CD4-positive, alpha-beta T cell treated with Interleukin-2 at 100 ng/mL for 4 hours (primary cell): ENCODE data around the gene C2orf42.
"Not testable (repeated sequence)": the region's sequence is repeated elsewhere in the genome, so short reads cannot be mapped to it uniquely, and the experiment has no call there.

ENCODE experiments used
- DNase-seq: peaks from one replicate; pipeline ENCODE4 v3.0.0-alpha.2; 2020; ENCODE audit warnings: low spot score

Gene C2orf42

DNA sequence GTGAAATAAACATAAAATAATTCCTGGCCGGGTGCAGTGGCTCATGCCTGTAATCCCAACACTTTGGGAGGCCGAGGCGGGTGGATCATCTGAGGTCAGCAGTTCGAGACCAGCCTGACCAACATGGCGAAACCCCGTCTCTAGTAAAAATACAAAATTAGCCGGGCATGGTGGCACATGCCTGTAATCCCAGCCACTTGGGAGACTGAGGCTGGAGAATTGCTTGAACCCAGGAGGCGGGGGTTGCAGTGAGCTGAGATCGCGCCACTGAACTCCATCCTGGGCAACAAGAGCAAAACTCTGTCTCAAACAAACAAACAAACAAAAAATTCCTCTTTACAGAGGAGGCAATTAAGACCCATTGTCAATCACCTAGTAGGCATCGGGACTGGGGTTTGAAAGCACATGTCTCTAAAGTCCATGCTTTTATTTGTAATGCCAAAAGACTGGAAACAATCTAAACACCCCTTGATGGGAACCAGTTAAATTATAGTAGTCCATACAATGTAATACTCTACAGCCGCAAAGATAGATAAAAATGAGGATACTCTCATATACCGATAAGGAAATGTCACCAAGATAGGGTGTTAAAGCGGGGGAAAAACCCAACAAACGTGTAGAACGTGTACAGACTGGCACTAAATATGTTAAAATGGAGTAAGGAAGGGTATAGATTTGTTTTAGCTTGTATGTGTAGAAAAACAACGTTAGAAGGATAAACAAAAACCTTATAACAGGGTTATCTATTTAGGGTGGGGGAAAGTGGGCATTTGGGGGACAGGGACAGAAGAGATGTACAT lies 59.3 kb downstream of the C2orf42 start:
- not testable (repeated sequence) for DNase-seq

DNA sequence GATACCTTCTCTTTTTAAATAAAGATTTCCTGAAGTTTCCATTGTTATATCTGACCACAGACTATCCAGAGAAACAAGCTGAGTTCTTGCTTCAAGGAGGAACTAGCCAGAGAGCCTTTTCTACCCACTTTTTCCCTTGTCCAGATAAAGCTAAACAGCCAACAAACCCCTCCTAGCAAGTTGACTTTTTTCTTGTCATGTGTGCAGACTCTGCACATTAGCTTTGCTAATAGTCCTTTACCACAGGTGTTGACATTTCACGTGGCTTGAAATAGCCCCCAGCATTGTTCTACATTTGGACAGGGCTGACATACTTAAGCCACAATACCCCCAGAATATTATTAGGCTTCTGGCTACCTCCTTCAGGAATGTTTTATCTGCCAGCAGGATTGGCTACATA lies 62.8 kb downstream of the C2orf42 start:
- no peak for DNase-seq

DNA sequence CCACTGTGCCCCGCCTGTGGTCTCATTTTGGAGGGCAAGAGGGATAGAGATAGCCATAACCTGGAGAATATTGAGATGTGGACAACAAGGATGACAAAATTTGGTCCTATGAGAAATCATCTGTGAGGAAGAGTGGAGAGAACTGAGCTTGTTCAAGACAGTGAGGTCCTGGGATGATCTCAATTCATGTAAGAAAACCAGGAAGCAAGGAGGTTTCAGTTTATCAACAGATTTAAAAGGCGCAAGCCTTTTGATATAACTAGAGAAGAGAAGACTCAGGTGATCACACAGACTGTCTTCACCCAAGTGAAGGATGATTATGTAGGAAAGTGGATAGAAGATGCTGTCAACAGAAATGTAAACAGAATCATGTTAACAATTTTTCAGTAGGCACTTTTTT lies 64.4 kb downstream of the C2orf42 start:
- no peak for DNase-seq

DNA sequence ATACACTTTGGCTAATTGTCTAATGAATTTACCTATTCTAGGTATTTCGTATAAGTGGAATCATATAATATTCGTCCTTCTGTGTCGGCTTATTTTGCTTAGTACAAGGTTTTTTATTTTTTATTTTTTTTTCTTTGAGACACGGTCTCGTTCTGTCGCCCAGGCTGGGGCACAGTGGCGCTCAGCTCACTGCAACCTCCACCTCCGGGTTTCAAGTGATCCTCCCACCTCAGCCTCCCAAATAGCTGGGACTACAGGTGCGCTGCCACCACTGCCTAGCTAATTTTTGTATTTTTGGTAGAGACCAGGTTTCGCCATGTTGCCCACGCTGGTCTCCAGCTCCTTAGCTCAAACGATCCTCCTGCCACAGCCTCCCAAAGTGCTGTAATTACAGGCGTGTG lies 65.3 kb downstream of the C2orf42 start:
- DNase-seq: no peak

DNA sequence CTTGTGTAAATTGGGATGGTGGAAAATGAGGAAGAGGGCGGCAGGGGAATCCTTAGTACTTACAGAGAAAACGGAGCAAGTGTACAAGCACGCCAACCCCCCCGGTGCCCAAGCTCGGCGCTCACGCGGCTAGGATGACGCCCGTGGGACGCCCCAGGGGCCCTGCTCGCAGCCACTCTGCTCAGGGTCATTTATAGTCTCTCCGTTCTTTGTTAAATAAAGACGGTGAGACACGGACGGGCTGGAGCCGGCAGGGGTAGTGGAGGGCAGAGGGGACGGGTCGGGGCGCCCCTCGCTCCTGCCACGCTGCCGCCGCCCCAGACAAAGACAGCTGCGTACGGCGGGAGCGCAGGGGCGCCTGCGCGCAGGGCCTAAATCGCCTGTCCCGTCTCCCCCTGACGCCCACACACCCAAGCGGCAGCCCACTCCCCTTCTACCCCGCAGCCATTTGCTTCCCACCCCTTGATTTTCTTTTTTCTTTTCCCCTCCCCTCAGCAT lies 65.8 kb downstream of the C2orf42 start:
- peak; percentile 62 for DNase-seq

DNA sequence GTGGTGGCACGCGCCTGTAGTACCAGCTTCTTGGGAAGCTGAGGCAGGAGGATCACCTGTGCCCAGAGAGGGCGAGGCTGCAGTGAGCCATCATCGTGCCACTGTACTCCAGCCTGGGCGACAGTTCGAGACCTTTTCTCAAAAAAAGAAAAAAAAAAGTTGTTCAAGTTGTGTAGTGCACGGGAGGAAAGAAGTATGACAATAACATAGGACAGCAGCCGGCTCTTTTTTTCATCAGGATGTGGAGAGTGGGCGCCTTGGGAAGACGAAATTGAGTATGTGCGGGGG lies 67.0 kb downstream of the C2orf42 start:
- DNase-seq: no peak

DNA sequence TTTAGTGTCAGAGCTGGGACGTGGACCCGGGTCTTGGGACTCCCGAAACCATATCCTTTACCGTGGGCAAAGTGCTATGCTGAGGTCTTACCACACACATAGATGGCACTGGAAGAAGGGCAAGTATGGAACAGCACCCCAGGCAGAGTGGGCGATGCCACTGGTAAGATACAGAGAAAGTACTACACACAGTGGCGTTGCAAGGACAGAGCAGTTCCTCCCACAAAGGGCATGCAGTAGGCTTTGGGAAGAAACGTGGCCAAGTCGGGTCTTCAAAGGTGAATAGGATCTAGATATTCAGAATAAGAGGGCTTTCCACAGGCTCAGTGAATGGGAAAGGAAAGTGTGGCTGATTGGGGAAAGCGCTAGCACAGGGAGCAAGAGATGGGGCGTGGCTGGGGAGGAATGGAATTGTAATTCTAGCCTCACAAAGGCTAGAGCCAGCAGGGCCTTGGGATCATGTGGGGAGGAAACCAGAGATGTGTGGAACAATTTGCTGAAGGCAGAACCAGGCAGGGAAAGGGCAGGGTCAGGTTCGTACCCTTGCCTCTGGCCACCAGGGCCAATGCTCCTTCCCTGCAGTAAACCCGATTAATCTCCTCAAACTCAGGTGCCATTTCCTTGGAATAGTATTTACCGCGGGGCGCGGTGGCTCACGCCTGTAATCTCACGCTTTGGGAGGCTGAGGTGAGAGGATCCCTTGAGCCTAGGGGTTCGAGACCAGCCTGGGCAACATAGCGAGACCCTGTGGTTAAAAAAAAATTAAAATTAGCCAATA lies 67.6 kb downstream of the C2orf42 start:
- DNase-seq: no peak

DNA sequence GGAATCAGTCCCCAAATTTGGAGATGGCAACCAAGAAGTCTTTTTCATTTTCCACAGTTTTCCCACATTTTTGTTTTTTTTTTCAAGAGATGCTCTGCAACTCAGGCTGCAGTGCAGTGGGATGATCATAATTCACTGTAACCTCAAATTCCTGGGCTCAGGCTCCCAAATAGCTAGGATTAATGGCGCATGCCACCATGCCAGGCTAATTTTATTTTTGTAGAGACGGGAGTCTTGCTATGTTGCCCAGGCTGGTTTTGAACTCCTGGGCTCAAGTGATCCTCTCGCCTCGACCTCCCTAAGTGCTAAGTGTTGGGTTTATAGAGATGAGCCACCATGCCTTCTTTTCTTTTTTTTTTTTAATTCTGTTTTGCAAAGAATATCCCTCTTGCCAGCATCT lies 68.3 kb downstream of the C2orf42 start:
- no peak for DNase-seq

DNA sequence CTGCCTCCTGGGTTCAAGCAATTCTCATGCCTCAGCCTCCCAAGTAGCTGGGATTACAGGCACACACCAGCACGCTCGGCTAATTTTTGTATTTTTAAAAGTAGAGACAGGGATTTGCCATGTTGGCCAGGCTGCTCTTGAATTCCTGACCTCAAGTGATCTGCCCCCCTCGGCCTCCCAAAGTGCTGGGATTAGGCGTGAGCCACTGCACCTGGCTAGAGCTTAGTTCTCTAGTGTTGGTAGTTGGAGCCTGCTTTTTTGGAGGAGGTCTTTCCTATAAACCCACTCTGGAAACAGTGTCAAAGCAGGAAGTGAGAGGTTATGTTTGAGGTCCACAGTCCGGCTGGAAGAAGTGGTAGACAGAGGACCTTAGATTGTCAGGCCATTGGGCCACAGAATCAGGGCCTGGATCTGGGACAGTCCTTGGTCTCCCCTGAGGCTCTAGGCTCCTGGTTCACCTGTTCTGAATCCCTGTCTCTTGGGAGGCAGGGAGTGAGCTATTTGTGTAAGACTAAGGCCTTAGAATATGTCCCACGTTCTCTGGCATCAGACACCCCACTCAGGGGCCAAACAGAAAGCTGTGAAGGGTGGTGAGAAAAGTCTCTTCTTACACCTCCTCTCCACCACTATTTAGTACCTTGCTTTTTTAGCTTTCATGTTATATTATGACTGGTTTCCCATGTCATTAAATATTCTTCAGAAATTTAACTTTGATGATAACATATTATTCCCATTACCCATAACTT lies 69.0 kb downstream of the C2orf42 start:
- DNase-seq: no peak

DNA sequence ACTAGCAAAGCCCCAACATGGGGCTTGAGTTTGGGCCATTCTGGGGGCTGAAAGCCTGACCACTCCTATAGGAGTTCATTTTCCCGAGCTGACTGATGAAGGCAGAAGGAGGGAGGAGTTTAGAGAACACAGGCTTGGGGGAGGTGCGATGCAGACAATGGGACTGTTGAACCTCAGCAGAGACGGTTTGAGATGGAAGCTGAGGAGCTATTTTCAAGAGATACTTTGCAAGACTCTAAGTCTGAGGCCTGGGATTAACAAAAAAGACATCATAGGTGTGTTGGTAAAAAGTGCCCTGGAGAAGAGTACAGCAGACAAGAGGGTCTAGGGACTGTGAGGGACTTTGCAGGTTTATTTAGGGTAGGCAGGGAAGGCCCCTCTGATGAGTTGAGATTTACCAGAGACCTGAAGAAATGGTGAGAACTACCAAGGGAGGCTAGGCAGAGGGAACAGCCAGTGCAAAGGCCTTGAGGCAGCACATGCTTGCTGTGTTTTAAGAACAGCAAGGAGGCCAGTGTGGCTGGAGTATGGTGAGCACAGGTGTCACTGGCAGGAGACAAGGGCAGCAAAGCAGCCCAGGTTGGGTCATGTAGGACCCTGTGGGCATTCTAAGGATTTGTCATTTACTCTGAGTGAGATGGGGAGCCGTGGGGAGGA lies 71.9 kb downstream of the C2orf42 start:
- DNase-seq: no peak

DNA sequence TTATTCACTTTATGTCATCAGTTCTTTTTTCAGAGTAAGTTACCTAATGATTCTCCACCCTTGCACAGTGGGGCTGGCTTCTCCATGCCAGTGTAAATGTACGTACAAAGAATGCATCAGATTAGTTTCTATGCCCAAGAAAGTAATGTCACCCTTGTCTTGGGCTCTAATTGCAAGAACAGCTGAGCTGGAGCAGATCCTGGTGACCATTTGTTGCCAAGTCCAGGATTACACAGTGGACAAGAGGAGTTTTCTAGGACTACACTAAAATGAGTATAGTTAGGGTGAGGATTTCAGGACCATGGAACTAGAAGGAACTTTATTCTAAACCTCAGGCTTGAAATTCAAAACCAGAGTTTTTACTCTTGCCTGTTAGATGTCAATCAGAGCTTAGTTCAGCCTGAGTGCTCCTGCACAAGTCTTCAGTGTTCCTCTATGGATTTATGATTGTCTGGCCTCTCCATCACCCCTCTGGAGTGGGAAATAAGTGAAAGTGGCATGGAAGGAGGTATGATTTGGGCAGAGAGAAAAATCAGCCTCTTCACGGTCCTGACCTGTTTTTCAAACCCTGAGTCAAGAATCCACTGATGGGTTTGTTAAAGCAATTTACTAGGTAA lies 73.8 kb downstream of the C2orf42 start:
- no peak for DNase-seq

DNA sequence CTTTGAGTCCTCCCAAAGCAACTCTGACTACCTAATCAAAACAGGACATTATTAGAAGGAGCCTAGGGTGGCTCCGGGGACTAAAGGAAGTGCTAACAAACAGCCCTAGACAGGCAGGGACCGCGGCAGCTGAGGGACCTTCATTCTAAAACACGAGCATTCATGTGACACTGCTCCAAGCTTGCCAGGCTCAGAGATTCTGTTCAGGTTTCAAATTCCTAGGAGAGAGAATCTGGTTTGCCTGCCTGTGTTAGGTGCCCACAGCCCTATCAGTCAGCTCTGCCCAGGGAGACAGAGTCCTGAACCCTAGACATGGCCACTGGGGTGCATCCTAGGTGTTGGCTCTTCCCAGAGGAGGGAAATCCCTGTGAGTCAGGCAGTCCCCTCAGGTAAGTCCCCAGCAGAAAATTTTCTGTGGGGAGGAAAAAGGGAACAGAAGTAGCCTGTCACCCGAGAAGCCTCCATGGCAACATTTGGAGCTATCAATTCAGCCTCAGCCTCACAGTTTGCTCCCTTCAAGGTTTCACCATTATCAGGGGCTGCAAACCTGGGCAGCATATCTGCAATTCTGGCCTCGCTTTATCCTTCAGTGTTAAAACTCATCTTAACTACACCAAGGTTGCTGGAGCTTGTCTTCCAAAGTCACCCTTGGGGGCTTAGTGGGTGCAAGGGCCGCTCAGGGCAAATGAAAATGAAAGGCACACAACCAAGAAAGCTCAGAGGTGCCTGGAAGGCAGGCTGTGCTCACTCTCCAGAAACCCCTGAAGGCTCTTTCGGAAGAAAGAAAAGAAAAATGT lies 75.0 kb downstream of the C2orf42 start:
- no peak for DNase-seq

DNA sequence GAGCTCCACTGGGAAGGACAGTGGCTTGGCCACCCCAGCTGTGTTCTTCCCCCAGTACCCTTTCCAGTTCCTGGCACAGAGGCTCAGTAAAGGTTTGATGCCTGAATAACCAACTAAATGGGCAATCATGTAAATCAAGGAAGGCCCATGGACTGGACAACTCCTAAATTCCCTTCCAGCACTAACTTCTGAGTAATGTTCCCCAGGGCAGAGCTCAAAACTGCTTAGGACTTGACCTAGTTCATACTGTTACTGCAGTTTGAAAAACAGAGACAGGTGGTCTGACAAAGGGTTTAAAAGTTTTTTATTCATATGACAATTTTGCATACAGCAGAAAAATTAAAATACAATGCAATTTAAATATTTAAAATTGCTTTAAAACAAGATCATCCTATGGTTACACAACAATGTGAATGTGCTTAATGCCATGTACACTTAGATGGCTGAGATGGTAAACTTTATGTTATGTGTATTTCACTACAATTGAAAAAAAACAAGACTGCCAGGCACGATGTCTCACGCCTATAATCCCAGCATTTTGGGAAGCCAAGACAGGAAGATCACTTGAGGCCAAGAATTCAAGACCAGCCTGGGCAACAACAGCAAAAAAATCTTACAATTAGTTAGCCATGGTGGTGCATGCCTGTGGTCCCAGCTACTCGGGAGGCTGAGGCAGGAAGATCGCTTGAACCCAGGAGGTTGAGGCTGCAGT lies 77.3 kb downstream of the C2orf42 start:
- DNase-seq: no peak

DNA sequence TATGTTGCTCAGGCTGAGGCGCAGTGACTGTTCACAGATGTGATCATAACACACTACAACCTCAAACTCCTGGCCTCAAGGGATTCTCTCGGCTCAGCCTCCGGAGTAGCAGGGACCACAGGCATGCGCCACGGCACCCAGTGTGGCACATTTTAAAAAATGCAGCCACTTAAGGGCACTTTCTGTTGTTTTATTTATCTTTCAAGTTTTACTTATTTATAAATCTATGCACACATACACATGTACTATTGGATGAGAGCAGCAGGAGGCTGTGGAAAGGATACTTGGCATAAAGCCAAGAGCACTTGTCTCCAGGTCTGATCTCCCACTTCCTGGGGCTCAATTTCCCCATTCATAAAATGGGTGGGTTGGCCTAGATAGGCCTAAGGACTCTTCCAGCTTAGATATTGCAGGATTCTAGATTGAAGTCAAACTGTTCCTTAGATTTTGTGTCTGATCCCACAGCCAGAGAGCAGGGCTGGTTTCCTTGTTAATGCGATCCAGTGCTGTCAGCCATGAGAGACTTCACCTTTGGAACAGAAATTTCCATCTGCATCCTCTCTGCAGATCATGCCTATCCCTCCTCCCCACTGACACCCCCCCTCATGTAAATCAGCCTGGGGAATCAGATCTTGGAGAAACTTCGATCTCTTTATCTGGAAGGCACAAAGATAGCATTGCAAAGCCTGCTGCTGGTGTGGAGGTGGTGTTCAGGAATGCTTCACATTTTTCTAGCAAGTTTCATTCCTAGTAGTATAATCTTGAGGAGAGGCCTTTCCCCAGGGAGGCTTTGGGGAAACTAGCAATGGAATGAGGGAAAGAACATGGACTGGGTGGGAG lies 78.8 kb downstream of the C2orf42 start:
- DNase-seq: no peak

DNA sequence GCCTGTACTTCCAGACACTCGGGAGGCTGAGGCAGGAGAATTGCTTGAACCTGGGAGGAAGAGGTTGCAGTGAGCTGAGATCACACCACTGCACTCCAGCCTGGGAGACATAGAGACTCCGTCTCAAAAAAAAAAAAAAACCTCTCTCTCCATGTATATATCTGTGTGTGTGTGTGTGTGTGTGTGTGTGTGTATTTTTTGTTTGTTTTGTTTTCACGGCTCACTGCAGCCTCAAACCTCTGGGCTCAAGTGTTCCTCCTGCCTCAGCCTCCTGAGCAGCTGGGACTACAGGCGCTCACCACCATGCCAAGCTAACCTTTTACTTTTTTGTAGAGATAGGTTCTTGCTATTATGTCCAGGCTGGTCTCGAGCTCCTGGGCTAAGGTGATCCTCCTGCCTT lies 80.4 kb downstream of the C2orf42 start:
- not testable (repeated sequence) for DNase-seq

DNA sequence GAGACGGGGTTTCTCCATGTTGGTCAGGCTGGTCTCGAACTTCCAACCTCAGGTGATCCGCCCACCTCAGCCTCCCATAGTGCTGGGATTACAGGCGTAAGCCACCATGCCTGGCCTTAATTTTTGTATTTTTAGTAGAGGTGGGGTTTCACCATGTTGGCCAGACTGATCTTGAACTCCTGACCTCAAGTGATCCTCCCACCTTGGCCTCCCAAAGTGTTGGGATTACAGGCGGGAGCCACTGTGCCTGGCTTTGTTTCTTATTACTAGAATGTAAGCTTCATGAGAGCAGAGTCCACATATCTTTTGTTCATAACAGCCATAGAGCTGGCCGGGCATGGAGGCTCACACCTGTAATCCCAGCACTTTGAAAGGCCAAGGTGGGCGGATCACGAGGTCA lies 84.7 kb downstream of the C2orf42 start:
- not testable (repeated sequence) for DNase-seq

DNA sequence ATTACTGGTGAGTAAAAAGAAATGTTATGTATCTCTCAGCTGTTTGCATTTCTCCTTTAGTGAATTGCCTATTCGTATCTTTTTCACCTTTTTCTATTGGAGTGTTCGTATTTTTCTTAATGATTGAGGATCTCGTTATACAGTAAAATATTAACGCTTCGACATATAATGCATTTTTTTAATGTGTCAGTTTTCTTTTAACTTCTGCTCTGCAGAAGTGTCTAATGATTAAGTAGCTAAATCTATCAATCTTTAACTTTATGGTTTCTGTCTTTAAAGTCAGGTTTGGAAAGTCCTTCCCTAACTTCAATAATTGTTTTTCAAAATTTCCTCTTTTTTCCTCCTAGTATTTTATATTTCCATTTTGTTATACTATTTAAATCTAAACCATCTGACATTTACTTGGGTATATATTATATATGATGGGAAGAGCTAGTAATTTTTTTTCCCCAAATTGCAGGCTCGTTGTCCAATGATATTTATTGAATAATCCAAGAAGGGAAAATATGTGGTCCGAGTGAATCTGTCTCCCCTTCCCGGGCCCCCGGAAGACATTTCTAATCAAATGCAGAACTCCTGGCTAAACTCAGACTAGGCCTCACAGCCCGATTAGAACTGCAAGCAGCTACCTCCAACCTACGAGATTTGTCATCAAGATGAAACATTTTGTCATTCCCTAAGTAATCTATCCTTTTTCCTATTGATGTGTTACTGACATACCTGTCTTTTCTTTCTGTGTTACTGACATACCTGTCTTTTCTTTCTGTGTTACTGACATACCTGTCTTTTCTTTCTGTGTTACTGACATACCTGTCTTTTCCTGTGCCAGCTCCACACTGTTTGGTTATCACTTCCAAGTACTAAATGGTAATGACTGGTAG lies 86.3 kb downstream of the C2orf42 start:
- peak; percentile 55 for DNase-seq

DNA sequence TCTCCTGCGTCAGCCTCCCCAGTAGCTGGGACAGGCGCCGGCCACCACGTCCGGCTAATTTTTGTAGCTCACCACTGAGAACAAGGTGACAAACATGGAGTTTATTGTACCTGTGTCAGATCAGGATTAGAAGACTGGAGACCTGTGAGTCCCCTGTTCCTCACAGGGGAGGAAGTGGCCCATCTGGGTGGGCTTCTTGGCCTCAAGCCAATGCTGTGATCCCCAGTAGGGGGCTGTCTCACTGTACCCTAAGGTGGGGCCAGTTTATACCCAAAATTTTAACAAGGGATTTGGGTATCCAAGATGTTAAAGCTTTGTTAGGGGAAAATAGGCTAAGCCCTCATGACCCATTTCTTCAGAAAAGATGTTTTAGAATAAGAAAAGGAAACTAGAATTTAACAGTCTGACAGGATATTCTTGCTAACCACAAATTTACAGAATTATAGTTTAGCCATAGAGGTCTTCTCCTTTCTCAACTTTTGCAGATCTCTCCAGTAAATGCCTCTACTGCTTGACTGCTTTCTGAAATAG lies 87.2 kb downstream of the C2orf42 start:
- peak; percentile 40 for DNase-seq
